ENCODE results near the gene SLC36A1. TPM values are rescaled to one million over a fixed set of nuclear protein-coding genes. Genes with fewer than 3 reads are reported as not detected.
"Not testable (repeated sequence)": the region's sequence is repeated elsewhere in the genome, so short reads cannot be mapped to it uniquely, and the experiment has no call there.

Gene SLC36A1
- total RNA-seq: 9.7 TPM

GRCh38 chr5:151447174-151448037, at the start of gene SLC36A1:
Gene SLC36A1, plus strand, starts transcription at chr5:151447603. Its CDS starts 11,190 bp downstream, at chr5:151458793.
- DNase-seq (ENCODE audit: low read depth in 2 of 3, low spot score in 2 of 3): peak; percentile 83 to 93 (median 90)

- no peak for DNase-seq (ENCODE audit: low read depth in 2 of 3, low spot score in 2 of 3)
Measured at GRCh38 chr5:151405334-151406160, 41.9 kb upstream of the SLC36A1 start.

GRCh38 chr5:151406322-151406947, 41.0 kb upstream of the SLC36A1 start:
- peak in 1 of 3 donors; percentile 1 for DNase-seq (ENCODE audit: low read depth in 2 of 3, low spot score in 2 of 3)

DNA sequence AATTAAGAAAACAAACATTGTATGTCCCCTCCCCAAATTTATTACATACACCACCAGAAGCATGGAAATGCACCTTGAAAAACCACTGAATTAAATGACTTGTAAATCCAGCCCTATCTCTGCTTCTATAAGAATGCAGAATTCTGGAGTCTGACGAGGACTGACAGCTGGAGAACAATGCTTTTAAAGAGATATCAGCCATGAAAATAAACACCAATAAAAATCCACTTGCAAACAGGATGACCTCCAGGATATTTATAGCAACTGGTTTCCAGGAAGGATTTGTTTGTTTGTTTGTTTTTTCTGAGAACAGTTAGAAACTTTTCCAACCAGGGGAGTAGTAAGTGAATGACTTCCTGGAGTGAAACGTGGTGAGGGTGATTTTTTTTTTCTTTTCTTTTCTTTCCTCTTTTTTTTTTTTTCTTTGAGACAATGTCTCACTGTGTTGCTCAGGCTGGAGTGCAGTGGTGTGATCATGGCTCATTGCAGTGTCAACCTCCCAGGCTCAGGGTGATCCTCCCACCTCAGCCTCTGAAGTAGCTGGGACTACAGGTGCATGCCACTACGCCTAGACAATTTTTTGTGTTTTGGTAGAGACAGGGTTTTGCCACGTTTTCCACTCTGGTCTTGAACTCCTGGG, 38.7 kb upstream of the SLC36A1 start:
- no peak for DNase-seq (ENCODE audit: low read depth in 2 of 3, low spot score in 2 of 3)

DNA sequence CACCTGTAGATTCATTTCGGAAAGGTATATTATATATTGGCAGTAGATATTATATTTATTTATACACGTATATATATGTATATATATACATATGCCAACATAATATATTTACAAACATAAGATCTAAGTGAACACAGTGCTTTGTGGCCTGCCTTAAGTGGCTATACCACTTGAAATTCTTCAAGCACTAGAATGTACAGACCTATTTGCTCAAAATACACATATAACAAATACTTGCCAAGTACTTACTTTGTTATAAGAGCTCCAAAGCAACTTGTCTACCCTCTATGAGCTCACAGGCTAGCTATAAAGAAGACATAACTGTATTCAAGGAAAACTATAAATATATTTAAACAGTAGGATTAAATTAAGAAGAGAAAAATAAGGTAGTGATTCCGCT, 33.6 kb upstream of the SLC36A1 start:
- DNase-seq (ENCODE audit: low read depth in 2 of 3, low spot score in 2 of 3): no peak

DNA sequence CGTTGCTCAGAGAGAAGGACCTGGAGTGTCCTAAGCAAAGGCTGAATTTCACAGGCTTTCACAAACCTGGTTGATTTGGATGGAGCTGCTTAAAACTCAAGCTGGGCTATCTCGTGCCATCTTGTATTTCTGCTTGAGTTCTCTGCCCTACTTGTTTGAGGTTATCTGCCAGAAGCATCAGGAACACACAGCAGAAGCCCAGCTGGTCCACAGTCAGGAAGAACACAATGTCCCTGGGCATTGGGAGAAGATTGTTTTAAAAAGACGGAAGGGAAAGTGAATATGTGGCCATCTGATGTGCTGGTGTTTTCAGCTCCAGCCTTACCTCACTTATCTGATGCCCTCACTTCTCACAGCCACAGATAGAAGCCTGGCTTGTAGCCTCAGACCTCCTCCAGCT, 32.9 kb upstream of the SLC36A1 start:
- no peak for DNase-seq (ENCODE audit: low read depth in 2 of 3, low spot score in 2 of 3)

- no peak for DNase-seq (ENCODE audit: low read depth in 2 of 3, low spot score in 2 of 3)
Measured at GRCh38 chr5:151417712-151418111, 29.7 kb upstream of the SLC36A1 start.

DNA sequence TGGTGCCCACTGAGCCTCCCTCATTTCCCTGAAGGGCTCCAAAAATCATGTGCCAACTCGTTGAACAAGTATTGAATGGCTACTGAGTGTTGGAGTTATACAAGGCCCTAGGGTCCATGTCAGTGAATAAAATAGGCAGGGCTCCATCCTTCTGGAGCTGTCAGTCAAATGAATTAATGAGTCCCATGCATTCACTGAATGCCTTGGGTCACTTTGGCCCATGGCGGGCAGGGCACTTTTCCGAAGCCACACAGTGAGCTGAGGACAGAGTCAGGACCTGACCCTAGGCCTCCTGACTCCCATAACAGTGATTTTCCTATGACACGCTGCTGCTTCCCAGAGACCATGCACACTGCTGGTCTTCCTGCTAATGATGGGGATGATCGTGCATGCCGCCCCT, 27.3 kb upstream of the SLC36A1 start:
- DNase-seq (ENCODE audit: low read depth in 2 of 3, low spot score in 2 of 3): no peak

- no peak for DNase-seq (ENCODE audit: low read depth in 2 of 3, low spot score in 2 of 3)
Measured at GRCh38 chr5:151424892-151425523, 22.4 kb upstream of the SLC36A1 start.

DNA sequence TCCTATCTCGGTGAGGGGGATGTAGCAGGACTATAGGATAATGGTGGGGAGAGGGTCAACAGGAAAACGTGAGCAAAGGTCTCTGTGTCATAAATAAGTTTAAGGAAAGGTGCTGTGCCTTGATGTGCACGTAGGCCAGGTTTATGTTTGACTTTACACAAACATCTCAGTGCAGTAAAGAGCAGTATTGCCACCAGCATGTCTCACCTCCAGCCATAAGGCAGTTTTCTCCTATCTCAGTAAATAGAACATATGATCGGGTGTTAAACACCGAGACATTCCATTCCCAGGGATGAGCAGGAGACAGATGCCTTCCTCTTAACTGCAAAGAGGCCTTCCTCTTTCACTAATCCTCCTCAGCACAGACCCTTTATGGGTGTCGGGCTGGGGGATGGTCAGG, 21.1 kb upstream of the SLC36A1 start:
- DNase-seq (ENCODE audit: low read depth in 2 of 3, low spot score in 2 of 3): not testable (repeated sequence)

DNA sequence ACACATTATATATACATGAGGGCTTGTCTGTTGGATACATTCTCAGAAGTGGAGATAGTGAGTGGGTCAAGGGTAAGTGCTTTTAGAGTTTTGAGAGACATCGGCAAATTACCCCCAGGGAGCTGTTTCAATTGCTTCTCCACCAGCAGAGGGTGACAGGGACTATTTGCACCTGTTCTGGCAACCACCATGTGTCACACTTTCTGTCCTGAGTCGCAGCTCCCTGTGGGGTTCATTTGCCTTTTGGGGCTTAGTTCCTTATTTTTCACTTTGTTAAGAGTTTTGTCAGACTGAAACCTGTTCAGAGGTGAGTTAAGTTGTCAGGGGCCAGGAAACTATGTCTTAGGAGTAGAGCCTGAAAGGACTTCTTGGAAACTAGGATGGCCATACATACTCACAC, 20.1 kb upstream of the SLC36A1 start:
- no peak for DNase-seq (ENCODE audit: low read depth in 2 of 3, low spot score in 2 of 3)

GRCh38 chr5:151430731-151431130, 16.7 kb upstream of the SLC36A1 start:
- no peak for DNase-seq (ENCODE audit: low read depth in 2 of 3, low spot score in 2 of 3)

DNA sequence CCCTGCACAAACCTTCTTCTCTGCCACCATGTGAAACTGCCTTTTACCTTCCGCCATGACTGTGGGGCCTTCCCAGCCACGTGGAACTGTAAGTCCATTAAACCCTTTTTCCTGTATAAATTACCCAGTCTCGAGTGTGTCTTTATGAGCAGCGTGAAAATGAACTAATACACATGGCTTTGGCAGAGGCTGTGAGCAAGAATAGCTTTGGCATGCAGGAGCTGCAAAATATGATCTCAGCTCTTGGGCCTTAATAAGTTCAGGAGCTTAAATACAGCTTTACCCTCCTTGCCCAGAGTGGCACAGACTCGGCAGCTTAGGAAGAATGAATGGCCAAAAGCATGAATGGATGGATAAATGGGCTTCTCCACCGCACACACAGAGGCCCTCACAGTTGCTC, 15.7 kb upstream of the SLC36A1 start:
- no peak for DNase-seq (ENCODE audit: low read depth in 2 of 3, low spot score in 2 of 3)

GRCh38 chr5:151432210-151432609, 15.2 kb upstream of the SLC36A1 start:
- no peak for DNase-seq (ENCODE audit: low read depth in 2 of 3, low spot score in 2 of 3)

DNA sequence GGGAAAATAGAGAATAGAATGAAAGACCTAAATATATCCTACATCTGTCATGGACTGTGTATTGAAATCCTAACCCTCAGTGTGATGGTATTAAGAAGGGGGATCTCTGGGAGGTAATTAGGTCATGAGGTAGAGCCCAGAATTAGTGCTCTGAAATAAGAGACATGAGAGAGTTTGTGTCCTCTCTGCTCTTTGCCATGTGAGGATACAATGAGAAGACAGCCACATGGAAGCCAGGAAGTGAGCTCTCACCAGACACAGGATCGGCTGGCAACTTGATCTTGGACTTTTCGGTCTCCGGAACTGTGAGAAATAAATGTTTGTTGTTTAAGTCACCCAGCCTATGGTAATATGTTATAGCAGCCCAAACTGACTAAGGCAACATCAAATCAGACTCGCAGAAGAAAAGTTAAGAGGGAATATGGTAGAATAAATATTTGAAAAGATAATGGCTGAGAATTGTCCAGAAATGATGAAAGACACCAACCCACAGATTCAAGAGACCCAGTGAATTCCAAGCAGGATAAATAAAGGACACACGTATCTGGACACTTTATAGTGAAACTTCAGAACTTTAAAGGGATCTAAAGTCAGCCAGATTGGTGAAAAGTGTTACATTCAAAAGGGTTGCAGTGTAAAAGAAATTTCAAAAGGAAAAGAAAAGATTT, 12.7 kb upstream of the SLC36A1 start:
- DNase-seq (ENCODE audit: low read depth in 2 of 3, low spot score in 2 of 3): no peak

DNA sequence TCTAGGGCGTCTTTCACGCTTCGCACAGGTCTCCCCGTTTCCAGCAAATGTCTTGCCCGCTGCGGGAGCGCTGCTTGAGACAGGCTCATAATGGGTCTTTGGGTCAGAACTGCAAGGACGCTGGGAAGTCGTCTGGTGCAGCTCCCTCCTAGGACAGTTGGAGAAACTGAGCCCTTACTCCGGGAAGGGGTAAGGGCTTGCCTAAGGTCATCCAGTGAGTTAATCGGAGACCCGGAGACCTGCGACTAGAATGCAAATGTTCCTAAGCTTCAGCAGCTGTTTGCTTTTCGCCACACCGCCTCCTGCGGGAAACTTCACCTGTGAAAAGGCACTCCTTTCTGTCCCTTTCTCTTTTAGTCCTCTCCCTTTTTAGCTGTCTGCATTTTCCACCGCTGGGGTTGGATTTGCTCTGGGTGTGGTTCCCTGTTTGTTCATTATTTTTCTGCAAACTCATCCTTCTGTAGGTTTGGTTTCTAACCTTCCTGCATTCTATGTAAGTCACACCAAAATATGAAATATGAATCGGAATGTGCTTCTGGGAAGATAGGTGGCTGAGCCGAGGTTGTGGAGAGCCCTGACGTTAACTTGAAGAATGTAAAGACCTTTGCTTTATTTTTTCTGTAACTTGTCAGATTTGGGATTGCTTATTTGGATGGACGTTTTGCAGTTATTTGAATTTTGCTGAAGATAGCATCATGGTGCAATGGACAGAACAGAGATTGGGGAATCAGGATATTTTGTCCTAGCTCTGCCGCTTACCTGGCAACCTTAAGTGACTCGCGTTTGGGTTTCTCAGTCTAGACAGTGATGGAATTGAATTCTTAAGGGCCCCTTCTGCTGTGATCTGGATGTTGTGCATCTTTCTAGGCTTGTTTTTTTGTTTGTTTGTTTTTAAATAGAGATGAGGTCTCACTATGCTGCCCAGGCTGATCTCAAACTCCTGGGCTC, 909 bp downstream of the SLC36A1 start:
- peak; percentile 13 to 52 (median 18) for DNase-seq (ENCODE audit: low read depth in 2 of 3, low spot score in 2 of 3)

DNA sequence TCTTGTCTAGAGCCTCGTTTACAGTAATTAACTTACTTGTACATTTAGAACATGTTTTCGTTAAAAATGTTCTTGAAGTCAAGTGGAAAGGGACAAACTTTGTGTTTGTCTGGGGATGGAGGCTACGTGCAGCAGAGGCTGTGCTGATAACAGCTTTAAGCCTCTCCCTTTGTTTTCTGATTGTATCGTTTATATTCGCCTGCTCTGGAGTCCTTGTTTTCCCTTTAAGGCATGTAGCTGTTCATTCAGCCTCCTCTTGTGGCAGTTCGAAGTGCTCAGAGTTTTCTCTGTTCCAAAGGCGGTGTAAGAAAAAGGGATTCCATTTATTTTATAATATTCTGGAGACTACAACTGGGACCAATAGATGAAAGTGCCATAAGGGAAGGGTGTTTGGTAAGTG, 1.9 kb downstream of the SLC36A1 start:
- DNase-seq (ENCODE audit: low read depth in 2 of 3, low spot score in 2 of 3): no peak

- no peak for DNase-seq (ENCODE audit: low read depth in 2 of 3, low spot score in 2 of 3)
Measured at GRCh38 chr5:151449839-151450238, 2.4 kb downstream of the SLC36A1 start.

GRCh38 chr5:151450605-151451004, 3.2 kb downstream of the SLC36A1 start:
- DNase-seq (ENCODE audit: low read depth in 2 of 3, low spot score in 2 of 3): no peak
